ENCODE data around the gene NLRP5. TPM values are rescaled to one million over a fixed set of nuclear protein-coding genes. Genes with fewer than 3 reads are reported as not detected.

The NLRP5 gene
- total RNA-seq, 1 experiment from 2014 or later = not detected

GRCh38 chr19:56087647-56088496 is 101.3 kb downstream of the NLRP5 start:
- no peak for ATAC-seq

GRCh38 chr19:56088497-56089215 is 102.1 kb downstream of the NLRP5 start:
- Histone ChIP-seq H3K4me1 (ENCODE audit: insufficient read depth, low read length) (no peaks in the 10 kb centered on the region), H3K9me3 (ENCODE audit: low read length) (no peaks in the 10 kb centered on the region), H3K36me3 (ENCODE audit: low read depth, low read length) (peaks cover 25% of the 10 kb centered on the region; the same call in 1 of the 2 replicates), H3K4me2 (ENCODE audit: low read length) (no peak overlapping the region), H4K20me1 (ENCODE audit: low read length) (peaks cover 52% of the 10 kb centered on the region), H3K27me3 (ENCODE audit: low read length) (no peaks in the 10 kb centered on the region), H3K79me2 (ENCODE audit: low read length) (peaks cover 47% of the 10 kb centered on the region), H3K9ac (ENCODE audit: low read length) (no peak overlapping the region), H3F3A (ENCODE audit: low read length, unreplicated experiment) (no peaks in the 10 kb centered on the region), H3K4me3 (ENCODE audit: low read length) (no peak overlapping the region), H3K9me2 (replicated peaks; ENCODE audit: low read length) (no peaks in the 10 kb centered on the region), H2AFZ (ENCODE audit: low read length) (no peak overlapping the region), H3K27ac (ENCODE audit: low read length) (no peak overlapping the region)
- POLR2A ChIA-PET (ENCODE audit: unreplicated experiment) = no interaction called here
- ATAC-seq = no peak
- no peak for DNase-seq
- CTCF ChIA-PET = no interaction called here
- no TSS peak for BruUV-seq (replicated peaks)
- intact Hi-C loops (cut with micrococcal nuclease) = no loop called here
- TF ChIP-seq CTCF (conservative IDR thresholded peaks at IDR 0.05; ENCODE audit: low read depth, low read length) (no peak), EZH2phosphoT487 (IDR thresholded peaks at IDR 0.05; ENCODE audit: borderline replicate concordance, low read length) (no peak), EZH2 (IDR thresholded peaks at IDR 0.05; ENCODE audit: low read length, unreplicated experiment) (no peak)

More at GRCh38 chr19:56087647-56088496, 101.3 kb downstream of the NLRP5 start:
- no peak for DNase-seq
- H3F3A ChIP-seq (ENCODE audit: low read length, unreplicated experiment) = peaks cover 4% of the 10 kb centered on the region
- no peak overlapping the region for H3K4me3 ChIP-seq (ENCODE audit: low read length)
- TF ChIP-seq EZH2phosphoT487 (IDR thresholded peaks at IDR 0.05; ENCODE audit: borderline replicate concordance, low read length) (no peak), EZH2 (IDR thresholded peaks at IDR 0.05; ENCODE audit: low read length, unreplicated experiment) (no peak), CTCF (conservative IDR thresholded peaks at IDR 0.05; ENCODE audit: low read depth, low read length) (no peak)
- no peaks in the 10 kb centered on the region for H3K9me2 ChIP-seq (replicated peaks; ENCODE audit: low read length)
- peaks cover 17% of the 10 kb centered on the region; the same call in 1 of the 2 replicates for H3K36me3 ChIP-seq (ENCODE audit: low read depth, low read length)
- ChIA-PET CTCF (no interaction called here), POLR2A (ENCODE audit: unreplicated experiment) (no interaction called here)
- H4K20me1 ChIP-seq (ENCODE audit: low read length) = peaks cover 52% of the 10 kb centered on the region
- no peak overlapping the region for H2AFZ ChIP-seq (ENCODE audit: low read length)
- no peak overlapping the region for H3K9ac ChIP-seq (ENCODE audit: low read length)
- intact Hi-C loops (cut with micrococcal nuclease) = no loop called here
- H3K4me2 ChIP-seq (ENCODE audit: low read length) = no peak overlapping the region
- H3K27ac ChIP-seq (ENCODE audit: low read length) = no peak overlapping the region
- H3K4me1 ChIP-seq (ENCODE audit: insufficient read depth, low read length) = no peaks in the 10 kb centered on the region
- peaks cover 40% of the 10 kb centered on the region for H3K79me2 ChIP-seq (ENCODE audit: low read length)
- H3K9me3 ChIP-seq (ENCODE audit: low read length) = no peaks in the 10 kb centered on the region
- no peaks in the 10 kb centered on the region for H3K27me3 ChIP-seq (ENCODE audit: low read length)
- TSS peak; percentile 22 for BruUV-seq (replicated peaks)
